Activated T-cell treated with anti-CD3 and anti-CD28 coated beads, Interleukin-2, amount 50 U/mL, for 72 hours (primary cell): ENCODE measurements around the gene C20orf173. TPM values are rescaled to one million over a fixed set of nuclear protein-coding genes. Genes with fewer than 3 reads are reported as not detected.

ENCODE experiments used
- ATAC-seq, 2 donors: fragments of 150-1000 bp; cut with Tn5 transposase; replicated peaks in 1 of 2; 2 replicates each; pipeline ENCODE4 v1.10.0; 2021; ENCODE audit warnings: moderate library complexity in 2 of 2, mild to moderate bottlenecking in 1 of 2
- DNase-seq, 2 donors: peaks; one replicate each; pipeline ENCODE4 v3.0.0; 2021 to 2022; ENCODE audit warnings: mixed read lengths in 1 of 2
- H3K27ac Mint-ChIP-seq: one replicate; pipeline ENCODE4 v1.8.0; 2022; ENCODE audit warnings: mild to moderate bottlenecking, moderate library complexity, mixed read lengths
- H3K27me3 Mint-ChIP-seq: one replicate; pipeline ENCODE4 v1.8.0; 2022; ENCODE audit warnings: low read depth, mixed read lengths
- H3K36me3 Mint-ChIP-seq, 2 donors: one replicate each; pipeline ENCODE4 v1.8.0; 2022; ENCODE audit warnings: mixed read lengths in 2 of 2, mild to moderate bottlenecking in 1 of 2; ENCODE audit not compliant: insufficient read depth in 2 of 2
- H3K4me1 Mint-ChIP-seq: one replicate; pipeline ENCODE4 v1.8.0; 2022; ENCODE audit warnings: low read depth, mixed read lengths
- H3K4me3 Mint-ChIP-seq, 2 donors: one replicate each; pipeline ENCODE4 v1.8.0; 2022; ENCODE audit warnings: mild to moderate bottlenecking in 2 of 2, mixed read lengths in 2 of 2, moderate library complexity in 2 of 2
- H3K9me3 Mint-ChIP-seq, 2 donors: one replicate each; pipeline ENCODE4 v1.8.0; 2022; ENCODE audit warnings: mixed read lengths in 2 of 2
- total RNA-seq, 2 donors: library from RNA; stranded (reverse); gene quantifications; one replicate each; pipeline ENCODE4 v1.2.3, GENCODE V29; 2022

Gene C20orf173
- total RNA-seq, 2 donors from 2014 or later, result not detected

DNA sequence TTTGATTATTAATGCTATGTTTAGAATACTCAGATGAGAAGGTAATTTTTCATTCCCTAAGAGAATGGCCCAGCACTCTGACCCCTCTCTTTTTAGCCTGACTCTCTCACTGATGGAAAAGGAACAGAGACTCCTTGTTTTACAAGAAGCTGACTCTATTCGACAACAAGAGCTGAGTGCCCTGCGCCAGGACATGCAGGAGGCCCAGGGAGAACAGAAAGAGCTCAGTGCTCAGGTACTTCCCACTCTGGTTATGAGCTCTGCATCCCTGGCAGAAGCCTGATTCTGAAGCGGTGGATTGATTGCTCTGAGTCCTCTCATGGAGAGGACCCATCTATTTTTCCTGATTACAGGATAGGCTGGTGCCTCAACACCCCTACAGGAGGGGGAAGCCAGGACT, 33.0 kb downstream of the C20orf173 start:
- no peaks in the 10 kb centered on the region for H3K9me3 Mint-ChIP-seq
- H3K4me3 Mint-ChIP-seq, result no peak overlapping the region
- peaks cover 13 to 37% of the 10 kb centered on the region in 2 donors for H3K36me3 Mint-ChIP-seq
- DNase-seq (no peak), ATAC-seq (no peak)
- H3K4me1 Mint-ChIP-seq, result peaks cover 18% of the 10 kb centered on the region
- H3K27me3 Mint-ChIP-seq, result no peaks in the 10 kb centered on the region
- H3K27ac Mint-ChIP-seq, result no peak overlapping the region

DNA sequence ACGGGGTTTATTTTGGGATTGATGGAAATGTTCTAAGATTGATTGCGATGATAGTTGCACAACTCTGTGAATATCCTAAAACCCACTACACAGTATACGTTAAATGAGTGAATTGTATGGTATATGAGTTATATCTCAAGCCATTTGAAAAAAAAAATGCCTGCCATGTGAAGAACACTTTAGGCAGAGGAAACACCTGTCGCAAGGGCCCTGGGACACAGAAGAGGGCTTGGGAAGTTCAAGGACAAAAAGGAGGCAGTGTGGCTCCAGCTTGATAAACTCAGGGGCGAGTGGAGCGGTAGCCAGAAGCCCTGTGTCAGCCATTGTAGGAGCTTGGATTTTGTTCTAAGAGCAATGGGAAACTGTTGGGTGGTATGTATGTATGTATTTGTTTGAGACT, 37.1 kb downstream of the C20orf173 start:
- Mint-ChIP-seq H3K4me3 (peak overlapping the region; percentile 100), H3K9me3 (no peaks in the 10 kb centered on the region), H3K4me1 (peaks cover 52% of the 10 kb centered on the region), H3K36me3 (peaks cover 18 to 36% of the 10 kb centered on the region in 2 donors), H3K27ac (peak overlapping the region; percentile 100), H3K27me3 (no peaks in the 10 kb centered on the region)
- ATAC-seq (no peak), DNase-seq (no peak)

DNA sequence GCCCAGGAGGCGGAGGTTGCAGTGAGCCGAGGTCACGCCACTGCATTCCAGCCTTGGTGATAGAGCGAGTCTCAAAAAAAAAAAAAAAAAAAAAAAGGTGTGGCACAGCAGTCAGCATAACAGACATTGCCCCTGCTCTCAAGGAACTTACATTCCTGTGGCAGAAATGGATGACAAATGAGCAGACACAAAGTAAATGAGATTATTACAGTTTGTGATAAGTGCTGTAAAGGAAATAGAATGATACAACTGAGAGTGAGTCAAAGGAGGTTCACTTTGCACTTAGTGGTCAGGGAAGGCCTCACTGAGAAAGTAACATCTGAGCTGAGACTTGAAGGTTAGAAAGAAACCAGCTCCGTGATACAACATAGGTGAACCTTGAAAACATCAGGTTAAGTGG, 37.6 kb downstream of the C20orf173 start:
- DNase-seq (no peak), ATAC-seq (peak; percentile 47 to 48)
- Mint-ChIP-seq H3K4me3 (peak overlapping the region; percentile 100), H3K36me3 (peaks cover 18 to 36% of the 10 kb centered on the region in 2 donors), H3K27ac (peak overlapping the region; percentile 100), H3K4me1 (peaks cover 52% of the 10 kb centered on the region), H3K9me3 (no peaks in the 10 kb centered on the region), H3K27me3 (no peaks in the 10 kb centered on the region)

DNA sequence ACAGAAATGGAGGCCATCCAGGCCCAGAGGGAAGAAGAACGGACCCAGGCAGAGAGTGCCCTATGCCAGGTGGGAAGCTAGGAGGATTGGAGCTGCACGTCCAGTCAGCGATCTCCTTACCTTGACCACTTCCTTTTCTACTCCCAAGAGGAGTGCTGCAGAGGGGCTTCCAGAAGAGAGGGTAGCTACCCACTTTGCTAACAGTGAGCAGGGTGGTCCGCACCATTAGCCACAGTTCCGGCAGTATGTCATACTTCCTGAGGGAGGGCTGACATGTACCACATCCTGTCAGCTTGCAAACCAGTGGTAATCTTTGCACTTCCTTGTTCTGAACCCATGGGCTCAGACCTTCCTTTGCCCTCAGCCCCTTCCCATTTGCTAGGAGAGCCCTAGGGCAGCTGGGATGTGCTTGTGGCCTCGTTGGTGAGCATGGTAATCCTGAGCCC, 38.7 kb downstream of the C20orf173 start:
- H3K4me1 Mint-ChIP-seq, result peaks cover 52% of the 10 kb centered on the region
- ATAC-seq, result peak; percentile 98
- peak overlapping the region; percentile 100 for H3K4me3 Mint-ChIP-seq
- H3K36me3 Mint-ChIP-seq, result peaks cover 18 to 34% of the 10 kb centered on the region in 2 donors
- peak; percentile 64 to 67 for DNase-seq
- H3K9me3 Mint-ChIP-seq, result no peaks in the 10 kb centered on the region
- H3K27ac Mint-ChIP-seq, result peak overlapping the region; percentile 100
- H3K27me3 Mint-ChIP-seq, result no peaks in the 10 kb centered on the region

DNA sequence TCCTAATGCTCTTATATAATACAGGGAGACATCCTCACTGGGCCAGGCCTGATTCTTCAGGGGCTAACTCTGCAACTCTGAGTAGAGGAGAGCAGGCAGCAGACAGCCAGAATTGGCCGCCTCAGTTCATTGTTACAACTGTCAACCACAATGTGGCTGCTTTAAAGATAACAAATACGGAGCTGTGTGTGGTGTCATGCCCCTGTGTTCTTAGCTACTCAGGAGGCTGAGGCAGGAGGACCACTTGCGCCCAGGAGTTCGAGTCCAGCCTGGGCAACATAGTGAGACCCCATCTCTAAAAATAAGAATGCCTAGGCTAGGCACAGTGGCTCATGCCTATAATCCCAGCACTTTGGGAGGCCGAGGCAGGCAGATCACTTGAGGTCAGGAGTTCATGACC, 39.7 kb downstream of the C20orf173 start:
- ATAC-seq (no peak), DNase-seq (no peak)
- Mint-ChIP-seq H3K4me1 (peaks cover 52% of the 10 kb centered on the region), H3K9me3 (no peaks in the 10 kb centered on the region), H3K27ac (peak overlapping the region; percentile 79), H3K27me3 (no peaks in the 10 kb centered on the region), H3K4me3 (peak overlapping the region; percentile 78 to 100), H3K36me3 (peaks cover 14 to 24% of the 10 kb centered on the region in 2 donors)

DNA sequence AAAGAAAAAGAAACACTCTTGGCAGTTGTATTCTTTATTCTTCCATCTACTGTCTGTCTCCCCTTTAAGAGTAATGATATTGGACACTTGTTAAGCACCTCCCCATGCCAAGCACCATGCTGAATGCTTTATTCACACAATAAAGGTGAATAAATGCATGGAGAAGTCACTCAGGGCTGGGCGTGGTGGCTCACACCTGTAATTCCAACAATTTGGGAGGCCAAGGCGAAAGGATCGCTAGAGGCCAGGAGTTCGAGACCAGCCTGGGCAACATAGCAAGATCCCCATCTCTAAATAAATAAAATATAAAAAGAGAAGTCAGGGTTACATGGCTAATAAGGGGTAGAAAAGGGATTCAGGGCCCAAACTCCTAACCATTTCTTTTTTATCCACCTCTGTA, 42.0 kb downstream of the C20orf173 start:
- peaks cover 17 to 28% of the 10 kb centered on the region in 2 donors for H3K36me3 Mint-ChIP-seq
- H3K4me3 Mint-ChIP-seq, result no peak overlapping the region
- H3K9me3 Mint-ChIP-seq, result peaks cover 0 to 3% of the 10 kb centered on the region in 2 donors
- ATAC-seq (no peak), DNase-seq (no peak)
- no peak overlapping the region for H3K27ac Mint-ChIP-seq
- H3K4me1 Mint-ChIP-seq, result peaks cover 44% of the 10 kb centered on the region
- H3K27me3 Mint-ChIP-seq, result no peaks in the 10 kb centered on the region

DNA sequence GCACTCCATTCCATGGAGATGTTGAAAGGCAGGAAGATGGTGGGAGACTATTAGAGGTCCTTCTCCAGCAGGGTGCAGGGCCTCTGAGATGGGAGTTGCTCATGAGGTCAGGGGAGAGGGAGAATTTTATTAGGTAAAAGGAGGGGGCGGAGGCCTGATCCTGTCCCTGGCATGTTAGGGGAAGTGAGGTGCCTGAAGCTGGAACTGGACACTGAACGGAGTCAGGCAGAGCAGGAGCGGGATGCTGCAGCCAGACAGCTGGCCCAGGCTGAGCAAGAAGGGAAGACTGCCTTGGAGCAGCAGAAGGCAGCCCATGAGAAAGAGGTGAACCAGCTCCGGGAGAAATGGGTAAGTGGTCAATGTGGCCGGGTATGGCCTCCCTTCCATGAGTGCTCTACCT, 49.7 kb downstream of the C20orf173 start:
- Mint-ChIP-seq H3K4me3 (no peak overlapping the region), H3K36me3 (peaks cover 6 to 23% of the 10 kb centered on the region in 2 donors), H3K9me3 (peaks cover 0 to 3% of the 10 kb centered on the region in 2 donors), H3K27me3 (no peaks in the 10 kb centered on the region), H3K4me1 (no peaks in the 10 kb centered on the region), H3K27ac (no peak overlapping the region)
- ATAC-seq, result no peak
- DNase-seq, result no peak

DNA sequence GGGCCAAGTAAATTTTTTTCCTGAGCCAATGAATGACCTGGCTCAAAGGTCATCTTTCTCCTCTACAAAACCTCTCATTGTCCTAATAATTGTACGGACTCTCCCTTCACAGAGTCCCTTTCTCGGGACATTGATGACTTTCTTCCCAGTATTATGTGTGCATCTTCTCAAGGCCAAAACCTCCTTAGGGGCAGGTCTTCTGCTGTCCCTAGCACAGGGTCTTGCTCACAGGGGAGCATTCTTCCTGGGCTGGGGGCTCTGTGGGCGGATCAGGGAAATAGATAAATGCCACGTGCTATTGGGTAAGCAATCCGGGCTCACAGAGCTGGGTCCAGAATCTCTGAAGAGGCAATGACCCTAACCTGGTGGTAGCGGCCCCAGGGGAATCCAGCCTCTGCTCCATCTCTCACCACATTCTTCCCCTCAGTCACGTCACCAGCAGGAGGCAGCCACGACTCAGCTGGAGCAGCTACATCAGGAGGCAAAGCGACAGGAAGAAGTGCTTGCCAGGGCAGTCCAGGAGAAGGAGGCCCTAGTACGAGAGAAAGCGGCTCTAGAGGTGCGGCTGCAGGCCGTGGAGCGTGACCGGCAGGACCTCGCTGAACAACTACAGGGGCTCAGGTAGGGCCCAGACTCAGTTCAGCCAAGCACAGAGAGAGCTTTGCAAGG, 50.5 kb downstream of the C20orf173 start:
- H3K27ac Mint-ChIP-seq, result no peak overlapping the region

More for the DNA sequence above, 50.5 kb downstream of the C20orf173 start:
- peaks cover 3 to 15% of the 10 kb centered on the region in 2 donors for H3K36me3 Mint-ChIP-seq
- peaks cover 0 to 2% of the 10 kb centered on the region in 2 donors for H3K9me3 Mint-ChIP-seq
- no peaks in the 10 kb centered on the region for H3K27me3 Mint-ChIP-seq
- DNase-seq, result peak in 1 of 2 donors; percentile 10
- H3K4me1 Mint-ChIP-seq, result no peaks in the 10 kb centered on the region
- ATAC-seq, result no peak
- no peak overlapping the region for H3K4me3 Mint-ChIP-seq

Other genes starting within 250 kb of the C20orf173 start
- gene EIF6, start 244.9 kb downstream of the C20orf173 start, total RNA-seq, result 100 to 1,000 TPM; 127 to 129 TPM
- gene FAM83C, start 237.2 kb downstream of the C20orf173 start, total RNA-seq, result not detected
- gene UQCC1, start 117.7 kb downstream of the C20orf173 start, total RNA-seq, result 10 to 100 TPM; 76.2 to 84.1 TPM
- not detected for gene GDF5, start 91.4 kb downstream of the C20orf173 start, total RNA-seq
- gene CEP250, start 74.1 kb downstream of the C20orf173 start, total RNA-seq, result 10 to 100 TPM; 45.1 to 55.0 TPM
- gene ERGIC3, start 12.4 kb upstream of the C20orf173 start, total RNA-seq, result 100 to 1,000 TPM; 139 to 145 TPM
- gene SPAG4, start 86.2 kb upstream of the C20orf173 start, total RNA-seq, result 1 to 10 TPM; 8.7 to 9.8 TPM
- gene CPNE1, start 135.2 kb upstream of the C20orf173 start, total RNA-seq, result 100 to 1,000 TPM; 459 to 512 TPM
- 10 to 100 TPM; 71.1 to 92.4 TPM for gene RBM12, start 135.2 kb upstream of the C20orf173 start, total RNA-seq
- gene NFS1, start 169.7 kb upstream of the C20orf173 start, total RNA-seq, result 10 to 100 TPM; 43.3 to 46.0 TPM
- gene ROMO1, start 169.8 kb upstream of the C20orf173 start, total RNA-seq, result 10 to 100 TPM; 51.4 to 53.8 TPM
- 100 to 1,000 TPM; 431 to 525 TPM for gene RBM39, start 212.6 kb upstream of the C20orf173 start, total RNA-seq
- 10 to 100 TPM; 68.1 to 68.6 TPM for gene PHF20, start 242.4 kb upstream of the C20orf173 start, total RNA-seq